GM21576 (cell line): Measurements from ENCODE around the gene VIL1.

Source experiments
- ATAC-seq: cut with Tn5 transposase; IDR thresholded peaks from one replicate; pipeline ENCODE4 v1.9.1; 2021; ENCODE audit warnings: mild to moderate bottlenecking, moderate library complexity; ENCODE audit not compliant: unreplicated experiment

VIL1 gene

DNA sequence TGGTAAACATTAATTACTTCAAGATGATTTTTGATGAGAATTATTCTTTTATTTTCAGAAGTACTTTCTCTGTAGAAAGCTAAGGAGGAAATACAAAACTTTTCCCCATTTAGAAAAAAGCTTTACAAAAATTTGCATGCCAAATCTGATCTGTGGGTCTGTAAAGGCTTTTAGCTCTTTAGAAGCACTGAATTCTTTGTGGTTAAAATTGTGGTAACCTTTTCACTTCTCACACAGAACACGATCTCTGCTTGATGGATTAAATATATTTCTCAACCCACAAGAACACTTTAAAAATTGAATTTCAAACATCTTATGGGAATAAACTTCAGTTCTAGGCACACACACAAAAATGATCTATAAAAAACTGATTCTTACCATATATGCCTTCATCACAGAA, 63.7 kb downstream of the VIL1 start:
- ATAC-seq = no peak

DNA sequence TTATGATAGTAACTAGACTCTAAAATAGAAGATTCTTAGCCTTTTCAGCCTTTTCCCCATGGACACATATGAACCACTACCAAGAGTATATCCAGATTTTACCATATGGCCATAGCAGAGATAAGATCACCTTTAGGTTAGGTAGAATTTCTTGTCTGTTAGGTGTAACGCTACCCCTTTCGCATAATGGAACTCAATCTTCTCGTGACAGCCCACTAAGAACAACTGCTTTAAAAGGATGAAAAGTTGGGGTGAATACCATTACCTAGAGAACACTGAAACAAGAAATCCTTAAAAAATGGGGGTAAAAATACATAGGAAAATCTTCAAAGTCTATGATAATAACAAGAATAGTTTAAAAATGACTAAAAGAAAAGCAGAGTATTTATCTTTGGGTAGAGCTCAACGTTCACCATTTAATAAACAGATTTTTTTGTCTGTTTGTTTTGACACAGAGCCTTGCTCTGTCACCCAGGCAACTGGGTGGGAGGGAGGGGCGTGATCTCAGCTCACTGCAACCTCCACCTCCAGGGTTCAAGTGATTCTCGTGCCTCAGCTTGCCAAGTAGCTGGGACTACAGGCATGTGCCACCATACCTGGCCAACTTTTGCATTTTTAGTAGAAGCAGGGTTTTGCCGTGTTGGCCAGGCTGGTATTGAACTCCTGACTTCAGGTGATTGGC, 67.2 kb downstream of the VIL1 start:
- ATAC-seq = no peak

DNA sequence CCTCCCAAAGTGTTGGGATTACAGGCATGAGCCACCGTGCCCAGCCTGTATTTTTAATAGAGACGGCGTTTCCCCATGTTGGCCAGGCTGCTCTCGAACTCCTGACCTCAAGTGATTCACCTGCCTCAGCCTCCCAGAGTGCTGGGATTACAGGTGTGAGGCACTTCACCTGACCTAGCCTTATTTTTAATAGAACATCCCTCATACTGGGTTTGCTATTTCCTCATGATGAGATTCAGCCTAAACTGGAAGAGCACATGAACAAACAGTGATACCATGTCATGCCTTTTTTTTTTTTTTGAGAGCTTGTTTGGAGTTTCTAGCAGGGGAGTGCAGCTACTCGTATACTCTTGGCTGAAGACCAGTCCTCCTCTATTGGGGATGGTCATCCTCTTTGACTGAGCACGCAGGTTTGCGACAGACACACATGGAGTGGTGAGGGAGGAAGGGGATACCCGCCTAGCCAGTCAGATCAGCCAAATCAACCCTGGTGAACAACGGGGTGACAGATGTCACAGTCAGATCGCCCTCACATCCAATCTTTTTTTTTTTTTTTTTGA, 81.7 kb downstream of the VIL1 start:
- no peak for ATAC-seq

- no peak for ATAC-seq
Measured at GRCh38 chr2:218501665-218502064, 82.7 kb downstream of the VIL1 start.
